GM19397 (cell line): ENCODE results near the gene HSPA14.
A peak's percentile ranks its signal among the peaks of the same experiment; 100 is the strongest.
"Not testable (repeated sequence)": the region's sequence is repeated elsewhere in the genome, so short reads cannot be mapped to it uniquely, and the experiment has no call there.

Experiments
- ATAC-seq: cut with Tn5 transposase; IDR thresholded peaks from one replicate; pipeline ENCODE4 v1.9.1; 2021; ENCODE audit warnings: mild to moderate bottlenecking, moderate library complexity; ENCODE audit not compliant: unreplicated experiment

Gene HSPA14

DNA sequence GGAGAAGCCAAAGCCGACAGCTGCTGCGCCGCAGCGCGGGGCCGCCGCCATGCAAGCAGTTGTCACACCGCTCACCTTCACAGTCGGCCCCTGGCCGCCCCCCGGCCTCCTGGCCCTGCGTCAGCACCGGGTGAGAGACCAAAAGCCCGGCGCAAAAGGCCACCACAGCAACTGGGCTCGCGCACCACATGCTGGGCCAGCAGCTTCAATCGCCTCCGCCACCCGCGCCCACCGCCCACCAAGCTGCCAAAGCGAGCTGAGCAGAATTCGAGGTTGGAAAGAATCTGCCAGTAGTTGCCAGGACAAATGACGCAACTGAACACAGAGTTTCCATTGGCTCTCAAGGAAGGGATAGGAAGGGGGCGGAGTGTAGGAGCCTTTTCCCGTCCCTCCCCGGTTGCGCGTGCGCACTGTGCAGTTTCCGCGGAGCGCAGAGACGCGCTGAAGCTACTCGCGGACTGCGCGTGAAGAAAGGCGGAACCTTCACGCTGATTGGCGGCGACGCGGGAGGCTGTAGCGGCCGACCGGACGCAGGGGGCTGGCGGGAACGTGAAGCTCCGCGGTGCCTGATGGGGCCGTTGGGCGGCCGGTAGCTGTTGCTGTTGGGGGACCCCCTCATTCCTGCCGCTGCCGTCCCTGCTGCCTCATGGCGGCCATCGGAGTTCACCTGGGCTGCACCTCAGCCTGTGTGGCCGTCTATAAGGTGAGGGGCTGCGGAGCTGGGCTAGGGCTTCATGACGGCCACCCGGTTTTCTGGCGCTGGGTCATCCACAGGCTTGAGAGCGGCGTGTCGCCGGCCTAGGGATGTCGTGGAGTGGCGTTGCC lies at the start of gene HSPA14, which contains the start of the genes CDNF and MSANTD7:
Gene HSPA14 (plus strand): TSS at position 550 of the 825 bp plus-strand sequence. CDS start 97 bp downstream, at position 647.
Gene CDNF (minus strand): TSS at position 281 of the 825 bp plus-strand sequence. CDS start 91 bp downstream, at position 190.
Gene MSANTD7 (plus strand): TSS at position 550 of the 825 bp plus-strand sequence. CDS start 3,979 bp downstream, outside the sequence.
- peak; percentile 95 for ATAC-seq

DNA sequence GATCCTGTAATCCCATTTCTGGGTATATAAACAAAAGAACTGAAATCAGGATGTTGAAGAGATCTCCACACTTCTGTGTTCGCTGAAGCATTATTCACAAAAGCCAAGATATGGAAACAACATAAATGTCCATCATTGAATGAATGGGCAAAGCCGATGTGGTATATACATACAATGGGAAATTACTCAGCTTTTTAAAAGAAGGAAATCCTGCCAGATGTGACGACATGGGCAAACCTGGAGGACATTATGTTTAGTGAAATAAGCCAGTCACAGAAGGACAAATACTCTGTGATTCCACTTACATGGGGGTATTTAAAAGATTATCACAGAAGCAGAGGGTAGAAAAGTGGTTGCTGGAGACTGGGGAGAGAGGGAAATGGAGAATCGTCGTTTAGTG lies 39.5 kb upstream of the HSPA14 start:
- no peak for ATAC-seq

DNA sequence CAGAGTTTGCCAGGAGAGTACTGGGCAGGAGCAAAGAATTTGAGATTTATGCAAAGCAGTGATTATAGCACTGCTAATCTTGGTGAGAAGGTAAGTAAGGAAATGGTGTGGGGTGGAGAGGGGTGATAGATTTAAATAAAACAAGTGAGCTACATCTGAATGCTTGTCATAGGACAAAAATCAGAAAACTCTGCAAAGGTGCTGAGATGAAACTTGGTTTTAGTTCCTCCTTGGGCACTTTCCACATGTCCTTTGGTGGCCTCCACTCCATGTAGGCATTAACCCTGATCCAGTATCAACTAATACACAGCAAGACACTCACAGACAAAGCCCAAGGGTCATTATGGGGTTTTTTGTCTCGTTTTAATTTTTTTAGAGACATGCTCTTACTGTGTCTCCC lies 37.7 kb upstream of the HSPA14 start:
- no peak for ATAC-seq

DNA sequence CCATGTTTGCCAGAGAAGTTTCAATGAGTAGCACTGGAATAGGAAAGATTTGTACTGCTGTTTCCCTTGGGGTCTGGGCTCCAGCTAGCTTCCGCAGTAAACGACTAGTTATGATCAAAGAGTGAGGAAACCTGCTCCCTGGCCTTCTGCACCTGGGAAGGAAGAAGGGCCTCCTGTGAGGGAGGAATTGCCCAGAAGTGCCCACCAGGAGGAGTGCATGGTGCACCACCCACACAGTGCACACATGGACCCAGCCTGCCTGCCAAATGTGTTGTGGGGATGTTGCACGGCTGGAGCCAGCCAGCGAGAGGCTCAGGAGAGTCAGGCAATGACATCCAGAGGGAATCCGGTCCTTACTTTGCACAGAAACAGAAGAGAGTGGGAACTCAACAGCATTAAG lies 36.4 kb upstream of the HSPA14 start:
- no peak for ATAC-seq

GRCh38 chr10:14803827-14804226 lies 34.3 kb upstream of the HSPA14 start:
- no peak for ATAC-seq

- ATAC-seq: no peak
Measured at GRCh38 chr10:14806318-14806717, 31.8 kb upstream of the HSPA14 start.

DNA sequence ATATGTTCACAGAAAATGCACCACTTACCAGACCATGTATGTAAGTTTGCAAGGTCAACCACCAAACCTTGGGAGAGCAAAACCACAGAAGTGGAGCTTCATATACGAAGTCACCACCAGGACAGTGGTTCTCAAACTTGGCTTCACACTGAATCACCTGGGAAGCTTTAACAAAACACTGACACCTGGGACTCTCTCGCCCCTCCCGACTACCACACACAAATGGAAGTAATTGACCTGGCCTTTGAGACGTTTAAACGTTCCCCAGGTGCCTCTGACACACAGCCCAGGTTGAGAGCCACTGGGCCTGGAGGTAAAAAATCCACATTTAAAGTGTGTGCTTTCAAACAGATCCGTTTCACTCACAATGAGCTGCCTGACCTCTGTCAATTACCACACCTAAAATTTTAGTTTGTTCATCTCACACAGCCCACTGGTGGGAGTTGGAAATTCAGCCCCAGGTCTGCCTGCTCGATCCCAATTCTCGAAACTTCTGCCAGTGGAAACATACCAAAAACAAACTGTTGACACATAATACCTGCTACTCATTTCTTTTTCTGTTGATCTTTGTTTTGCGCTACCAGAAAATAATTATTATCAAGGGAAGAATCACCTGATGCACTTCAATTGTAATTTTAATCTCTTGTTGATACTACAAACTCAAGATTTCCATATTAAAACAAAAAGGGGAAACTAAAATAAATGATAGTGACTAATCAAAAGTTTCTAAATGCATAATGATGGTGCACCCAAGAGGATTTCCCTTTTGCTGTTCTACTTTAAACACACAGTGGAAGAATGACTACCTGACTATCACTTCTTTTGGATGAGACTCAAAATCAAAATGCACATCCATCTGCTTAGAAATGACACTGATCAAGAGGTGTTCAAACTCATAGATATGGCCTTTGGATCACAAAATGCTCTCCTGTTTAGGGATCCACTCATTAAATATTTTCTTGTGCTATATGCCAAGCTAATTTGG lies 26.8 kb upstream of the HSPA14 start:
- no peak for ATAC-seq

GRCh38 chr10:14812271-14812670 lies 25.8 kb upstream of the HSPA14 start:
- no peak for ATAC-seq

DNA sequence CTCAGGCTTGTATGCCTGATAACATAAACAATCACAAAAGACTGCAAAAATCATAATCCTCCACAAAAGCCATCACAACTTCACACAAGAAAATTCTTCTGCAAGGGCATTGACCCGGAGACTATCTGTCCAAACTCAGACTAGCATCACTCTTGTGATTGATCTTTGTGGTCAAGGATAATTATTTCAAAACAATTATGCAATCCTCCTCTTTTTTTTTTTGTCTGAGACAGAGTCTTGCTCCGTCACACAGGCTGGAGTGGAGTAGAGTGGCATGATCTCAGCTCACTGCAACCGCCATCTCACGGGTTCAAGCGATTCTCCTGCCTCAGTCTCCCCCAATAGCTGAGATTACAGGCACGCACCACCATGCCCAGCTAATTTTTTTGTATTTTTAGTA lies 22.4 kb upstream of the HSPA14 start:
- no peak for ATAC-seq

- not testable (repeated sequence) for ATAC-seq
Measured at GRCh38 chr10:14816717-14817116, 21.4 kb upstream of the HSPA14 start.

DNA sequence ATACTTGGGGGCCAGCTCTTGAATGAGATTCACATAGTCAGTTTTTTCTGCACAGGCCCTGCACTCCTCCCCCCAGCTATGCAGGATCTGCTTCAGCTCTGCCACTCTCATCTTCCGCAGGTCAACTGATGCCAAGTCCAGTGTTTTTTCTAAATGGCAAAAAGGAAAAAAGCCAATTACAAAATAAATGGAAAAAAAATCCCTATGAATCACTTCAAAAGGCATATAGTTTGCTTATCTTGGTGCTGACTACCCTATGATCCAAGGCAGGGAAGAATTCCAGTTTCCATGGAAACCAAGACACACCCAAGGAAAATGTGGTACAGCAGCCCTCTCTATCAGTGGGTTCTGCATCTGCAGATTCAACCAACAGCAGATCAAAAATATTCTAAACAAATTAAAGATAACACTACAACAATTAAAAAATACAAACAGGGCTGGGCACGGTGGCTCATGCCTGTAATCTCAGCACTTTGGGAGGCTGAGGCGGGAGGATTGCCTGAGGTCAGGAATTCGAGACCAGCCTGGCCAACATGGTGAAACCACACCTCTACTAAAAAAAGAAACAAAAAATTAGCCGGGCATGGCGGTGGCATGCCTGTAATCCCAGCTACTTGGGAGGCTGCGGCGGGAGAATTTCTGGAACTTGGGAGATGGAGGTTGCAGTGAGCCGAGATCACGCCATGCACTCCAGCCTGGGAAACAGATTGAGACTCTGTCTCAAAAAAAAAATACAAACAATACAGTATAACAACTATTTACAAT lies 17.9 kb upstream of the HSPA14 start:
- no peak for ATAC-seq

DNA sequence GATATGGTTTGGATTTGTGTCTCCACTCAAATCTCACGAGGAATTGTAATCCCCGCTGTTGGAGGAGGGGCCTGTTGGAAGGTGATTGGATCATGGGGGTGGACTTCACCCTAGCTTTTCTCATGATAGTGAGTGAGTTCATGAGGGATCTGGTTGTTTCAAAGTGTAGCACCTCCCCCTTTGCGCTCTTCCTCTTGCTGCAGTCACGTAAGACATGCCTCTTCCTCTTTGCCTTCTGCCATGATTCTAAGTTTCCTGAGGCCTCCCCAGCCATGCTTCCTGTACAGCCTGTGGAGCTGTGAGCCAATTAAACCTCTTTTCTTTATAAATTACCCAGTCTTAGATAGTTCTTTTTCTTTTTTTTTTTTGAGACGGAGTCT lies 17.3 kb upstream of the HSPA14 start:
- ATAC-seq: no peak

GRCh38 chr10:14821635-14822375 lies 16.3 kb upstream of the HSPA14 start:
- no peak for ATAC-seq

DNA sequence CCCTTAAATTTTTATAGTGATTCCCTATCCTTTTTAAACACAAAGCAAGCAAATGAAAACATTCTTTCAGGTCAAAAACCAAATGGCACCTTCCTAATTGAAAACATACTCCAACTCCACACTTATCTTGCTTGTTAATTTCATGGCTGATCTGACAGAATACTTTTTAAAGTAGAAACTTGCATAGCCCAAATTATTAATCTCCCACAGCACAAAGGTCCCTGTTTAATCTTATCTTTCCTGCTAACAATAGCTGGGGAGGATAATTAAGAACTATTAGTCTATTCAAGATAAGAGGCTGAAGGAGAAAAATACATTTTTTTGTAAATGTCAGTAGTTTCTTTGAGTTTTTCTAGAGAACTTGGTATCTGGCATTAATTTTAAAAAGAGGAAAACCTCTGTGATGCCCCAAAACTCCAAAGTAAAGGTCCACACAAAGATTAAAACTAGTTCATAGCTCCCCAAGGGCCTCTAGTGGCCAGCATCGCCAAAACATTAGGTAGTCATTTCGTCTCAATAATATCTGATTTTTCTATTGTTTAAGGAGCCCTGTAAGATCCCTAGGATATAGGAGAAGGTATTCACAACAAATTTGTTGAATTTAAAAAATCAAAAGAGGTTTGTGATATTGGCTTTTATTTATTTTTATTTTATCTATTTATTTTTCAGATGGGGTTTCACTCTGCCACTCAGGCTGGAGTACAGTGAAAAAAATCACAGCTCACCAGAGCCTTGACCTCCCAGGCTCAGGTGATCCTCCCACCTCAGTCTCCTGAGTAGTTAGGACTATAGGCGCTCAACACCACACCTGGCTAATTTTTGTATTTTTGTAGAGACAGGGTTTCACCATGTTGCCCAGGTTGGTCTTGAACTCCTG lies 15.0 kb upstream of the HSPA14 start:
- ATAC-seq: no peak

- ATAC-seq: no peak
Measured at GRCh38 chr10:14823966-14824365, 14.1 kb upstream of the HSPA14 start.

DNA sequence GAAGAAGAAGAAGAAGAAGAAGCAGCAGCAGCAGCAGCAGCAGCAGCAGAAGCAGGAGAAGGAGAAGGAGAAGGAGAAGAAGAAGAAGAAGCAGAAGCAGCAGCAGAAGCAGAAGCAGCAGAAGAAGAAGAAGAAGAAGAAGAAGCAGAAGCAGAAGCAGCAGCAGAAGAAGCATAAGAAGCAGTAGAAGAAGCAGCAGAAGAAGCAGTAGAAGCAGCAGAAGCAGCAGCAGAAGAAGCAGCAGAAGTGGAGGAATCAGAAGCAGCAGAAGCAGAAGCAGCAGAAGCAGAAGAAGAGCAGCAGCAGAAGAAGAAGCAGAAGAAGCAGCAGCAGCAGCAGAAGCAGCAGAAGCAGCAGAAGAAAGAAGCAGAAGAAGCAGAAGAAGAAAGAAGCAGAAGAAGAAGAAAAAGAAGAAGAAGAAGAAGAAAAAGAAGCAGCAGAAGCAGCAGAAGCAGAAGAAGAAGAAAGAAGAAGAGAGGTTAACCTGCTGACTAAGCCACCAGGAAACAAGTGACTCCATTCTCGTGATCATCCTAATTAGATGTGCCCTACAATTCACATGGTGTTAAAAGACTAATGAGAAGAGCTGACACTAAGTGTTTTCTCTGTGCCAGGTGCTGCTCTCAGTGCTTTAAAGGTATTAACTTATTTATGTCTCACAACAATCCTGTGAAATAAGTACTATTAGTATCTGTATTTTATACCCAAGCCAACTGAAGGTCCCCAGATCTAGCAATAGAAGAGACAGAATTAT lies 11.9 kb upstream of the HSPA14 start:
- ATAC-seq: no peak

DNA sequence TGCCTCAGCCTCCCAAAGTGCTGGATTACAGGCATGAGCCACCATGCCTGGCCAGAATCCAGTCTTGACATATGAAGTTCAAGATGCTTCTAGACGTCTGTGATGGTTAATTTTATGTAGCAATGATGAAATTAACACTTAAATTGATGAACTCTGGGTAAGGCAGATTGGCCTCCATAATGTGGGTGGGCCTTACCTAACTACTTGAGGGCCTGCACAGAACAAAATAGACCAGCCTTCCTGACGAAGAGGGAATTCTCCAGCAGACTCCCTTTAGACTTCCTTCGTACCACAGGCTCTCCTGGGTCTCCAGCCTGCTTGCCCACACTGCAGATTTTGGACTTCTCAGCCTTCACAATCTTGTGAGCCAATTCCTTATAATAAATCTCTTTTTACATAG lies 5.0 kb upstream of the HSPA14 start:
- no peak for ATAC-seq

DNA sequence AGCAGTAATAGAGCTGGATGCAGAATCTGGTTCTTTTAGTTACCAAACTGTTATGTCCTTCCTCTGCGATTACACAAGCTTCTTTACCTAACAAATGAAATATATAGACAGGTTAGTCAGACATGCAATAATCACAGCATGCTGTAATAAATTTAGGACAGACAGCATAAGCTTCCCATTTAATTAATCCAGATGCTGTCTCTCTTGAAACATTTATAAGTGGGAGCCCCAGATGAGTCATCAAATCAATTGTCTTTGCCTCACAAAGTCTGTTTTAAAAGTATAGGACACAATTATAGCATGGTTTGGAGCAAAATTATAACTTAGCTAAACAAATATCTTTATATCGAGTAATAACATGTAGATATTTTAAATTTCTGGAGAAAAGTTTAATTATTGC lies 1.9 kb upstream of the HSPA14 start:
- ATAC-seq: no peak
